HG03442 (cell line): ENCODE data around the gene DAP.

Experiments
- ATAC-seq: cut with Tn5 transposase; IDR thresholded peaks from one replicate; pipeline ENCODE4 v1.9.1; 2021; ENCODE audit warnings: mild to moderate bottlenecking, moderate library complexity; ENCODE audit not compliant: unreplicated experiment

The DAP gene

DNA sequence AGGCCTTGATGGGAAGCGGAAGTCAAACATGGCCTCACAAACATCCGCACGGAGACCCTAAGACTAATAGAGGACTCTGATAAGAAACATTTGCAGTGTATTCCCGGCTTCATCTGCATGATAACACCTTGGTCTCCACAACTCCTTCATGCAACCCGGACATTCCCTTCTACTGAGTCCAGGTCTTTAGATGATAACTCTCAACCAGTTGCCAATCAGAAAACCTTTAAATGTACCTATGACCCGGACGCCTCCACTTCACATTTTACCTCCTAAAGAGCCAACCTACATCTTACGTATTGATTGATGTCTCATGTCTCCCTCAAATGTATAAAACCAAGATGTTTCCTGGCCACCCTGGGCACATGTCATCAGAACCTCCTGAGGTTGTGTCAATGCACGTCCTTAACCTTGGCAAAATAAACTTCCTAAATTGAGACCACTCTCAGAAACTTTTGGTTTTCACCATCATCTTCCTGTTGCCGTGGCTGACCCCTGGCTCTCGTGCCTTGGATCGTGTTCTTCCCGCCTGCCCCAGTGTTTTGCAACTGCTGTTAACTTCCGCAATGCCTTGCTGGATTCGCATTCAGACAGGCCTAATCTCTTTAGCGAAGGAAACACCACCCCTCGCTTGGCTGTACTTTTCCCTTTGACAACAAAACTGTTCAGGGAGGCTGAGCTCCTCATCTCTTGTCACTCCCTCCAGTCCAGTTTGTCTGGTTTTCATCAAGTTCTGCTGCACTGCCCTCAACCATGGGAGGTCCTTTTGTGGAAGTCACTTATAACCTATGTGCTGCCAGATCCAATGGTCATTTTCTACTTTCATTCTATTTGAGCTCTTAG is 1.1 kb upstream of the DAP start:
- no peak for ATAC-seq

DNA sequence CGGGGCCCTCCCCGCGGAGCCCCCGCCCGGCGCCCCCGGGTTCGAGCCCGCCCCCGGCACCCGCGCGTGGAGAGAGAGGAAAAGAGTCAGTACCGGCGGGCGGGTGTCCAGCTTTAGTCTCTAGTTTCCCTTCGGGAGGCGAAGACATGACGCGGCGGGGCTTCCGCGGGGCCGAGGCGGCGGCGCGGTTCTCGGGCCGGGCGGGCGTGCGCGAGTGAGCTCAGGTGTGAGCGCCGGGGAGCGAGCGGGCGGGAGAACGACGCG is 181 bp downstream of the DAP start:
- no peak for ATAC-seq

- peak; percentile 31 for ATAC-seq
These were observed 726 bp downstream of the DAP start for GRCh38 chr5:10760096-10760920.

- no peak for ATAC-seq
These were observed 1.9 kb downstream of the DAP start for GRCh38 chr5:10759111-10759510.

- no peak for ATAC-seq
These were observed 3.0 kb downstream of the DAP start for GRCh38 chr5:10757922-10758555.

DNA sequence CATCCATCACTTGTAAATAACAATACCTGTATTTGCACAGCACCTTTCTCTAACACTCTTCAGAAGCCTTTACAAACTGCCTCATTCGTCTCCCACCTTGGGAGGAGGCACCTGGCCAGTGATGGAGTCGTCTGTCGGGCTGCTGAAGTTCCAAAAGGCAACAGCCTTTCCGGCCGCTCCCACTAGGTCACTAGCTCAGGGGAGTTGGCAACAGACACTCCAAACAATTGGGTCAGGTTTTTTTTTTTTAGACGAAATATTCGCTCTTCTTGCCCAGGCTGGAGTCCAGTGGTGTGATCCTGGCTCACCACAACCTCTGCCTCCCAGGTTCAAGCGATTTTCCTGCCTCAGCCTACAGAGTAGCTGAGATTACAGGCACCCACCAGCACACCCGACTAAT is 4.0 kb downstream of the DAP start:
- no peak for ATAC-seq

DNA sequence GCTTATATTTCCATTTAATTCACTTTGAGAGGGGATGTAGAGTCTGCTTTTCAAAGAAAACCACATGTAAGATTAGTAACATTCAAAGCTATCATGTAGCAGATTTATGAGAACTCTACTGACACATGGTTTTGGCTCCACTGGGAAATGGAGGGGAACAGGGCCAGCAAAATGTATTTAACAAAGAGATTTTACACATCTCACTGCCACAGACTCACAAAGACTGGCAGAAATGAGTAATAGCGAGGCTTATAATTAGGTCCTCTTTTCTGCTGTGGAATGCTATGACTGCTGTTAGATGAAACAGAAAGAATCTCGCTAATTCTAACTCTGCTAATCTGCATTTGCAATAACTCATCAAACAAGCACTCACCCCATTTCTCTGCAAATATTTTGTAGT is 4.5 kb downstream of the DAP start:
- peak; percentile 28 for ATAC-seq

- no peak for ATAC-seq
These were observed 7.9 kb downstream of the DAP start for GRCh38 chr5:10753178-10753577.

GRCh38 chr5:10752451-10752850 is 8.6 kb downstream of the DAP start:
- ATAC-seq, result no peak

- no peak for ATAC-seq
These were observed 10.1 kb downstream of the DAP start for GRCh38 chr5:10750909-10751308.

GRCh38 chr5:10747678-10748622 is 13.1 kb downstream of the DAP start:
- no peak for ATAC-seq

DNA sequence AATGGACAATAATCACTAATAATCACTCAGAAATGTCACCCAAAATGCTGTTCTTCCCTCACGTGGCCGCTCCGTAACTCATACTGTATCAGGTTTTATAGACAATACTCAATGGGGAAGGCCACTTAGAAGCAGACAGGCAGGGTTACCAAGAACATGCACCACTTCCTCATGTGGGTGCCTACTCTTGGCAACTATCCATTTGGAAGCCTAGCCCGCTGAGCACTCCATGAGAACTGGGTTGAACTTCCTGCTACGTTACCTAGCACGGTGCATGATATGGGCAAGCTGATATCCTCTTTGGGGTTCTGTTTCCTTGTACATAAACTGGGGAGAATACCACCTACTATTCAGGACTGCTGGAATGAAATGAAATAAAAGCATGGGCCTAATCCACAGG is 14.3 kb downstream of the DAP start:
- ATAC-seq, result no peak

DNA sequence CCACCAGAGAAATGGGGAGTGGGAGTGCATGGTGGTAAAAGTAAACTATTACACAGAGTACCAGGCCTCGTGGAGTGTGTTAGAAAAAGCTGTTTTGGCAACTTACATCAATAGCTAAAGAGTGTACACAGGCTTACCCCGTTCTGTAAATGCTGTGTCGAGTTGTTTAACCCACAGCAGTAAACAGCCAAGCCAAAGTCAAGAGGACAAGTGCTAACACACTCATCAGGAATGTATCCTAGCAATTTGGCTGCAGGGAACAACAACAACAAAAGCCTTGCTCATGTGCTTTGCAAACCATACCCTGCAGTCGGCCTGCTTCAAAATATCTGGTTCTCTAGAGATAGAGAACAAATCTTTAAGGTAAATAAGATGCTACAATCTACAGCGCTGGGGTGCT is 15.9 kb downstream of the DAP start:
- no peak for ATAC-seq

- ATAC-seq, result no peak
These were observed 16.4 kb downstream of the DAP start for GRCh38 chr5:10744681-10745080.

- ATAC-seq, result no peak
These were observed 17.1 kb downstream of the DAP start for GRCh38 chr5:10743951-10744350.

- no peak for ATAC-seq
These were observed 17.5 kb downstream of the DAP start for GRCh38 chr5:10743526-10743925.

- no peak for ATAC-seq
These were observed 19.4 kb downstream of the DAP start for GRCh38 chr5:10741661-10742060.

DNA sequence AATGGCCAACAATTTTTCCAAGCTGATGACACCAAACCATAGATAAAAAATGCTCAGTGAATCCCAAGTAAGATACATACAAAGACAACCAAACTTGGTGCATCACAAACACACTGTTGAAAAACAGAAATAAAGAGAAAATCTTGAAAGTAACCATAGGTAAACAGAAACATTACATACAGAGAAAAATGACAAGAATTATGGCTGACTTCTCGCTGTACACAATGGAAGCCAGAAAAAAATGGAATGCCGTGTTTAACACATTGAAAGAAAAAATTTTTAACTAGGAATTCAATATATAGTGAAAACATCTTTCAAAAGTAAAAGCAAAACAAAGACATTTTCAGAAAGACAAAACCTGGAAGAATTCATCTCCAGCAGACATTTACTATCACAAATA is 20.6 kb downstream of the DAP start:
- no peak for ATAC-seq

- ATAC-seq, result no peak
These were observed 23.2 kb downstream of the DAP start for GRCh38 chr5:10737880-10738279.

DNA sequence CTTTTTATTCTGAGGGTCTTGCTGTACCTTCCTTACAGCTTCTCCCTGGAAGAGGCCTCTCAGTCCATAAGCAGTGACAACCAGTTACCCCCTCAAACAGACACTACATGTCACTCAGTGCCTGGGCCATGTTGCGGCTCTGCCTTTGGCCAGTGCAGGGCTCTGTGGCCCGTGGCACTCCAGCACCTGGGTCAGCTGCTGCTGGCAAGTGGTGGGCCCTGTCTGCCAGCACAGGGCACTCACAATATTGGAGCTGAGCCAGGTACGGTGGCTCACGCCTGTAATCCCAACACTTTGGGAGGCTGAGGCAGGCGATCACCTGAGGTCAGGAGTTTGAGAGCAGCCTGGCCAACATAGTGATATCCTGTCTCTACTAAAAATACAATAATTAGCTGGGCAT is 24.2 kb downstream of the DAP start:
- no peak for ATAC-seq

GRCh38 chr5:10736354-10736753 is 24.7 kb downstream of the DAP start:
- no peak for ATAC-seq
